ENCODE results near the gene ACKR2. TPM values are rescaled to one million over a fixed set of nuclear protein-coding genes. Genes with fewer than 3 reads are reported as not detected.

Gene ACKR2
- polyA plus RNA-seq, 1 of the 3 experiments (the other 2 are of a cell fraction), result 0.10 TPM

DNA sequence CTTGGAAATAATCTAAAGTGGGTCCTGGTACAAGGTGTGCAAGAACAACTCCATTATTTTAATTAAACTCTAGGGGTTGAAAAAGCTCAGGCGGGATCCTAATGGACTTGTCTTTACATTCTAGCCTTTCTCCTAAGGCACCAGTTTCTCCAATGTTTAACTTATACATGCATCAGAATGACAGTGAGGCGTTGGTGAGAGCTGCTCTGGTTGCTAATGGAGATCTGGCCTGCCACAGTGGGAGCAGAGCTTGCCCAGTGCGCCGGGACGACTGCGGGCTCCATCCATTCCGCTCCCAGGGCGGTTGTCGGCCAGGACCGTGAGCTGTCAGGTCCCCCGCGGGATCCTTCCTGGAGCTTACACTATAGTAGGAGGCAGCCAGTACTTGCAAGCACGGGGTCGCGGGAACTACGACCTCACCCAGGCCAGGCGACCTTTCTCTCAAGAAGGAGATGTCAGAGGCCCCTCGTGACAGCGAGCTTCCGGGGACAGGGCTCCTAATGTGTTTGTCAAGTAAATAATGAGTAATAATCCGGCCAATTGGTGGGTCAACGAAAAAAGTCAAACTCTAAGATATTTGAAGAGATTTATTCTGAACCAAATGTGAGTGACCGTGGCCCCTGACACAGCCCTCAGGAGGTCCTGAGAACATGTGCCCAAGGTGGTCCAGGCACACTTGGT, 4.0 kb upstream of the ACKR2 start:
- Histone ChIP-seq H3K4me3 (ENCODE audit: low read depth in 2 of 2, low read length in 1 of 2) (peak overlapping the region; percentile 85 to 89), H2AFZ (ENCODE audit: low read depth) (peak overlapping the region; percentile 96), H3K9me3 (no peaks in the 10 kb centered on the region), H4K20me1 (ENCODE audit: insufficient read depth) (peaks cover 1% of the 10 kb centered on the region; the same call in 1 of the 2 replicates), H3F3A (replicated peaks; ENCODE audit: insufficient read depth) (peaks cover 9% of the 10 kb centered on the region), H3K27me3 (ENCODE audit: insufficient read depth) (no peaks in the 10 kb centered on the region), H3K36me3 (replicated peaks in 1 of 2; ENCODE audit: control insufficient read depth in 1 of 2, insufficient read depth in 2 of 2, low read length in 1 of 2) (peaks cover 3 to 15% of the 10 kb centered on the region in 2 experiments), H3K4me1 (ENCODE audit: control insufficient read depth in 1 of 2, insufficient read depth in 2 of 2, low read depth in 1 of 2, low read length in 1 of 2) (peaks cover 0 to 13% of the 10 kb centered on the region in 2 experiments; a peak in 3 of 4 replicates), H3K4me2 (peak overlapping the region; percentile 87), H3K9ac (no peak overlapping the region), H3K79me2 (ENCODE audit: insufficient read depth) (peaks cover 37% of the 10 kb centered on the region), H3K9me2 (no peaks in the 10 kb centered on the region), H3K27ac (ENCODE audit: low read depth in 2 of 2, low read length in 1 of 2) (no peak overlapping the region)
- ChIA-PET CTCF (interaction anchor here (0.6 to 3.6 kb wide), 5 partner anchors 14 to 191 kb away, joined by 3 to 16 read pairs (median 4); no protein-coding TSS in a partner anchor), POLR2A (interaction anchor here (1.2 kb wide), 1 partner anchor 14 kb away, joined by 5 read pairs; no protein-coding TSS in a partner anchor)
- 81% methylated on average over 16 of the region's 23 CpGs for WGBS (ENCODE audit: low lambda C conversion rate)
- no peak for TF ChIP-seq FOXJ3 (CRISPR knock-in tag; IDR thresholded peaks at IDR 0.05)
- TF ChIP-seq JUND (IDR thresholded peaks at IDR 0.05), result no peak
- TF ChIP-seq MEF2A (IDR thresholded peaks at IDR 0.05; ENCODE audit: borderline replicate concordance, low read depth), result no peak
- no peak for TF ChIP-seq ELF1 (IDR thresholded peaks at IDR 0.05)
- TF ChIP-seq NFIC (IDR thresholded peaks at IDR 0.05; ENCODE audit: borderline replicate concordance), result no peak
- TF ChIP-seq, protein P1, sequence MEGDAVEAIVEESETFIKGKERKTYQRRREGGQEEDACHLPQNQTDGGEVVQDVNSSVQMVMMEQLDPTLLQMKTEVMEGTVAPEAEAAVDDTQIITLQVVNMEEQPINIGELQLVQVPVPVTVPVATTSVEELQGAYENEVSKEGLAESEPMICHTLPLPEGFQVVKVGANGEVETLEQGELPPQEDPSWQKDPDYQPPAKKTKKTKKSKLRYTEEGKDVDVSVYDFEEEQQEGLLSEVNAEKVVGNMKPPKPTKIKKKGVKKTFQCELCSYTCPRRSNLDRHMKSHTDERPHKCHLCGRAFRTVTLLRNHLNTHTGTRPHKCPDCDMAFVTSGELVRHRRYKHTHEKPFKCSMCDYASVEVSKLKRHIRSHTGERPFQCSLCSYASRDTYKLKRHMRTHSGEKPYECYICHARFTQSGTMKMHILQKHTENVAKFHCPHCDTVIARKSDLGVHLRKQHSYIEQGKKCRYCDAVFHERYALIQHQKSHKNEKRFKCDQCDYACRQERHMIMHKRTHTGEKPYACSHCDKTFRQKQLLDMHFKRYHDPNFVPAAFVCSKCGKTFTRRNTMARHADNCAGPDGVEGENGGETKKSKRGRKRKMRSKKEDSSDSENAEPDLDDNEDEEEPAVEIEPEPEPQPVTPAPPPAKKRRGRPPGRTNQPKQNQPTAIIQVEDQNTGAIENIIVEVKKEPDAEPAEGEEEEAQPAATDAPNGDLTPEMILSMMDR (IDR thresholded peaks at IDR 0.05), result no peak
- TF ChIP-seq, protein P2, sequence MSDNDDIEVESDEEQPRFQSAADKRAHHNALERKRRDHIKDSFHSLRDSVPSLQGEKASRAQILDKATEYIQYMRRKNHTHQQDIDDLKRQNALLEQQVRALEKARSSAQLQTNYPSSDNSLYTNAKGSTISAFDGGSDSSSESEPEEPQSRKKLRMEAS (IDR thresholded peaks at IDR 0.05; ENCODE audit: low read depth), result no peak
- TF ChIP-seq TEAD4 (IDR thresholded peaks at IDR 0.05; ENCODE audit: borderline replicate concordance, insufficient read depth), result no peak
- TF ChIP-seq SIN3A (IDR thresholded peaks at IDR 0.05; ENCODE audit: borderline replicate concordance, low read depth, low read length), result no peak
- TF ChIP-seq YY1 (IDR thresholded peaks at IDR 0.05; ENCODE audit: low read depth), result no peak
- TF ChIP-seq RXRA (IDR thresholded peaks at IDR 0.05; ENCODE audit: borderline replicate concordance, low read depth), result no peak
- TF ChIP-seq, protein P3, sequence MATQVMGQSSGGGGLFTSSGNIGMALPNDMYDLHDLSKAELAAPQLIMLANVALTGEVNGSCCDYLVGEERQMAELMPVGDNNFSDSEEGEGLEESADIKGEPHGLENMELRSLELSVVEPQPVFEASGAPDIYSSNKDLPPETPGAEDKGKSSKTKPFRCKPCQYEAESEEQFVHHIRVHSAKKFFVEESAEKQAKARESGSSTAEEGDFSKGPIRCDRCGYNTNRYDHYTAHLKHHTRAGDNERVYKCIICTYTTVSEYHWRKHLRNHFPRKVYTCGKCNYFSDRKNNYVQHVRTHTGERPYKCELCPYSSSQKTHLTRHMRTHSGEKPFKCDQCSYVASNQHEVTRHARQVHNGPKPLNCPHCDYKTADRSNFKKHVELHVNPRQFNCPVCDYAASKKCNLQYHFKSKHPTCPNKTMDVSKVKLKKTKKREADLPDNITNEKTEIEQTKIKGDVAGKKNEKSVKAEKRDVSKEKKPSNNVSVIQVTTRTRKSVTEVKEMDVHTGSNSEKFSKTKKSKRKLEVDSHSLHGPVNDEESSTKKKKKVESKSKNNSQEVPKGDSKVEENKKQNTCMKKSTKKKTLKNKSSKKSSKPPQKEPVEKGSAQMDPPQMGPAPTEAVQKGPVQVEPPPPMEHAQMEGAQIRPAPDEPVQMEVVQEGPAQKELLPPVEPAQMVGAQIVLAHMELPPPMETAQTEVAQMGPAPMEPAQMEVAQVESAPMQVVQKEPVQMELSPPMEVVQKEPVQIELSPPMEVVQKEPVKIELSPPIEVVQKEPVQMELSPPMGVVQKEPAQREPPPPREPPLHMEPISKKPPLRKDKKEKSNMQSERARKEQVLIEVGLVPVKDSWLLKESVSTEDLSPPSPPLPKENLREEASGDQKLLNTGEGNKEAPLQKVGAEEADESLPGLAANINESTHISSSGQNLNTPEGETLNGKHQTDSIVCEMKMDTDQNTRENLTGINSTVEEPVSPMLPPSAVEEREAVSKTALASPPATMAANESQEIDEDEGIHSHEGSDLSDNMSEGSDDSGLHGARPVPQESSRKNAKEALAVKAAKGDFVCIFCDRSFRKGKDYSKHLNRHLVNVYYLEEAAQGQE (IDR thresholded peaks at IDR 0.05; ENCODE audit: low read depth, low read length), result no peak
- TF ChIP-seq, protein P4, sequence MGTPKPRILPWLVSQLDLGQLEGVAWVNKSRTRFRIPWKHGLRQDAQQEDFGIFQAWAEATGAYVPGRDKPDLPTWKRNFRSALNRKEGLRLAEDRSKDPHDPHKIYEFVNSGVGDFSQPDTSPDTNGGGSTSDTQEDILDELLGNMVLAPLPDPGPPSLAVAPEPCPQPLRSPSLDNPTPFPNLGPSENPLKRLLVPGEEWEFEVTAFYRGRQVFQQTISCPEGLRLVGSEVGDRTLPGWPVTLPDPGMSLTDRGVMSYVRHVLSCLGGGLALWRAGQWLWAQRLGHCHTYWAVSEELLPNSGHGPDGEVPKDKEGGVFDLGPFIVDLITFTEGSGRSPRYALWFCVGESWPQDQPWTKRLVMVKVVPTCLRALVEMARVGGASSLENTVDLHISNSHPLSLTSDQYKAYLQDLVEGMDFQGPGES (IDR thresholded peaks at IDR 0.05; ENCODE audit: low read depth, low read length), result no peak
- TF ChIP-seq, protein P5, sequence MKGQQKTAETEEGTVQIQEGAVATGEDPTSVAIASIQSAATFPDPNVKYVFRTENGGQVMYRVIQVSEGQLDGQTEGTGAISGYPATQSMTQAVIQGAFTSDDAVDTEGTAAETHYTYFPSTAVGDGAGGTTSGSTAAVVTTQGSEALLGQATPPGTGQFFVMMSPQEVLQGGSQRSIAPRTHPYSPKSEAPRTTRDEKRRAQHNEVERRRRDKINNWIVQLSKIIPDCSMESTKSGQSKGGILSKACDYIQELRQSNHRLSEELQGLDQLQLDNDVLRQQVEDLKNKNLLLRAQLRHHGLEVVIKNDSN (IDR thresholded peaks at IDR 0.05; ENCODE audit: borderline replicate concordance, low read depth), result no peak
- TF ChIP-seq EZH2phosphoT487 (IDR thresholded peaks at IDR 0.05; ENCODE audit: borderline replicate concordance, low read depth), result no peak
- no peak for TF ChIP-seq MXI1 (IDR thresholded peaks at IDR 0.05; ENCODE audit: low read depth, low read length)
- no peak for TF ChIP-seq GABPA (IDR thresholded peaks at IDR 0.05; ENCODE audit: low read depth)
- no peak for TF ChIP-seq NRF1 (IDR thresholded peaks at IDR 0.05; ENCODE audit: low read depth, low read length)
- no peak for TF ChIP-seq FOXM1 (IDR thresholded peaks at IDR 0.05; ENCODE audit: low read depth)
- TF ChIP-seq, protein P6, sequence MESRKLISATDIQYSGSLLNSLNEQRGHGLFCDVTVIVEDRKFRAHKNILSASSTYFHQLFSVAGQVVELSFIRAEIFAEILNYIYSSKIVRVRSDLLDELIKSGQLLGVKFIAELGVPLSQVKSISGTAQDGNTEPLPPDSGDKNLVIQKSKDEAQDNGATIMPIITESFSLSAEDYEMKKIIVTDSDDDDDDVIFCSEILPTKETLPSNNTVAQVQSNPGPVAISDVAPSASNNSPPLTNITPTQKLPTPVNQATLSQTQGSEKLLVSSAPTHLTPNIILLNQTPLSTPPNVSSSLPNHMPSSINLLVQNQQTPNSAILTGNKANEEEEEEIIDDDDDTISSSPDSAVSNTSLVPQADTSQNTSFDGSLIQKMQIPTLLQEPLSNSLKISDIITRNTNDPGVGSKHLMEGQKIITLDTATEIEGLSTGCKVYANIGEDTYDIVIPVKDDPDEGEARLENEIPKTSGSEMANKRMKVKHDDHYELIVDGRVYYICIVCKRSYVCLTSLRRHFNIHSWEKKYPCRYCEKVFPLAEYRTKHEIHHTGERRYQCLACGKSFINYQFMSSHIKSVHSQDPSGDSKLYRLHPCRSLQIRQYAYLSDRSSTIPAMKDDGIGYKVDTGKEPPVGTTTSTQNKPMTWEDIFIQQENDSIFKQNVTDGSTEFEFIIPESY (IDR thresholded peaks at IDR 0.05; ENCODE audit: borderline replicate concordance, low read depth), result no peak
- peak; percentile 21 for DNase-seq
